Cardiac fibroblast (primary cell): ENCODE results near the gene GLDC.
"Not testable (repeated sequence)": the region's sequence is repeated elsewhere in the genome, so short reads cannot be mapped to it uniquely, and the experiment has no call there.

ENCODE experiments used
- DNase-seq, 2 donors: peaks; one replicate each; pipeline versions ENCODE4 v3.0.0 to v3.0.0-alpha.2; 2010; ENCODE audit warnings: low read depth in 2 of 2
- H3K4me3 ChIP-seq, 2 donors: replicated peaks in 1 of 2; 1 replicate in 1 of 2; 2 replicates in 1 of 2; pipeline ENCODE4 v1.5.1; 2011; ENCODE audit warnings: low read depth in 2 of 2, low read length in 2 of 2, mild to moderate bottlenecking in 2 of 2, moderate library complexity in 1 of 2
- CTCF ChIP-seq: IDR thresholded peaks from one replicate; pipeline ENCODE4 v1.5.1; 2011; ENCODE audit warnings: low read depth, mild to moderate bottlenecking, low read length, inconsistent platforms

The GLDC gene

GRCh38 chr9:6552498-6553121 lies 92.9 kb downstream of the GLDC start:
- peak; percentile 58 to 68 for DNase-seq
- no peak overlapping the region for H3K4me3 ChIP-seq
- no peak for TF ChIP-seq CTCF

GRCh38 chr9:6552033-6552432 lies 93.5 kb downstream of the GLDC start:
- H3K4me3 ChIP-seq = no peak overlapping the region
- peak; percentile 48 for TF ChIP-seq CTCF
- peak; percentile 62 to 75 for DNase-seq

- TF ChIP-seq CTCF = no peak
- peak in 1 of 2 donors; percentile 42 for DNase-seq
- no peak overlapping the region for H3K4me3 ChIP-seq
Measured at GRCh38 chr9:6551136-6551535, 94.4 kb downstream of the GLDC start.

- TF ChIP-seq CTCF = no peak
- no peak for DNase-seq
- no peak overlapping the region for H3K4me3 ChIP-seq
Measured at GRCh38 chr9:6549106-6549800, 96.3 kb downstream of the GLDC start.

- no peak overlapping the region for H3K4me3 ChIP-seq
- TF ChIP-seq CTCF = no peak
- peak in 1 of 2 donors; percentile 57 for DNase-seq
Measured at GRCh38 chr9:6545017-6545691, 100.4 kb downstream of the GLDC start.

- H3K4me3 ChIP-seq = no peak overlapping the region
- DNase-seq = no peak
- no peak for TF ChIP-seq CTCF
Measured at GRCh38 chr9:6543204-6543603, 102.3 kb downstream of the GLDC start.

GRCh38 chr9:6542617-6543016 lies 102.9 kb downstream of the GLDC start:
- not testable (repeated sequence) for DNase-seq, H3K4me3 ChIP-seq
